OCI-LY1 (cell line): ENCODE data around the gene TK2.

Experiments
- H2AFZ ChIP-seq: fragments of 200-600 bp; sonication (generic), shearing (Covaris generic); 2 replicates; pipeline ENCODE4 v1.6.0; 2014; ENCODE audit warnings: antibody characterized with exemption, mild to moderate bottlenecking, low read length
- H3F3A ChIP-seq: fragments of 200-600 bp; sonication (generic), shearing (Covaris generic); 2 replicates; pipeline ENCODE4 v1.6.0; 2014; ENCODE audit warnings: mild to moderate bottlenecking, antibody characterized with exemption, low read length, moderate library complexity; ENCODE audit not compliant: insufficient read depth
- H3K27ac ChIP-seq: fragments of 200-600 bp; sonication (generic); 2 replicates; pipeline ENCODE4 v1.5.1; 2014; ENCODE audit warnings: low read length, mixed run types, mild to moderate bottlenecking, low read depth; ENCODE audit not compliant: poor library complexity, severe bottlenecking
- H3K27me3 ChIP-seq: fragments of 200-600 bp; sonication (generic); 2 replicates; pipeline ENCODE4 v1.6.0; 2014; ENCODE audit warnings: antibody characterized with exemption, mild to moderate bottlenecking, low read length, moderate library complexity; ENCODE audit not compliant: insufficient read depth
- H3K36me3 ChIP-seq: fragments of 200-600 bp; sonication (generic); 2 replicates; pipeline ENCODE4 v1.6.1; 2014; ENCODE audit warnings: mild to moderate bottlenecking, antibody characterized with exemption, low read length, moderate library complexity, mixed read lengths; ENCODE audit not compliant: insufficient read depth
- H3K4me1 ChIP-seq: fragments of 200-600 bp; sonication (generic); 2 replicates; pipeline ENCODE4 v1.5.1; 2014; ENCODE audit warnings: mild to moderate bottlenecking, low read length, moderate library complexity; ENCODE audit not compliant: insufficient read depth, severe bottlenecking
- H3K4me2 ChIP-seq: fragments of 200-600 bp; sonication (generic), shearing (Covaris generic); 2 replicates; pipeline ENCODE4 v1.6.1; 2014; ENCODE audit warnings: low read length
- H3K4me3 ChIP-seq: fragments of 200-600 bp; sonication (generic); 2 replicates; pipeline ENCODE4 v1.5.1; 2014; ENCODE audit warnings: low read length, low read depth, mild to moderate bottlenecking, mixed read lengths; ENCODE audit not compliant: poor library complexity, severe bottlenecking
- H3K79me2 ChIP-seq: fragments of 200-600 bp; shearing (Covaris generic); 2 replicates; pipeline ENCODE4 v1.6.1; 2016; ENCODE audit warnings: mixed run types, low read length, mixed read lengths; ENCODE audit not compliant: insufficient read depth
- H3K9ac ChIP-seq: fragments of 200-600 bp; sonication (generic), shearing (Covaris generic); 2 replicates; pipeline ENCODE4 v1.6.1; 2014; ENCODE audit warnings: mild to moderate bottlenecking, low read length, mixed read lengths
- H3K9me2 ChIP-seq: fragments of 200-600 bp; sonication (generic), shearing (Covaris generic); 2 replicates; pipeline ENCODE4 v1.6.1; 2014; ENCODE audit warnings: low read depth, mild to moderate bottlenecking, low read length, mixed read lengths
- H3K9me3 ChIP-seq: fragments of 200-600 bp; shearing (Covaris generic); 2 replicates; pipeline ENCODE4 v1.6.1; 2014; ENCODE audit warnings: low read length, mixed read lengths
- H4K20me1 ChIP-seq: fragments of 200-600 bp; sonication (generic), shearing (Covaris generic); 2 replicates; pipeline ENCODE4 v1.6.0; 2016; ENCODE audit warnings: mild to moderate bottlenecking, low read length; ENCODE audit not compliant: insufficient read depth
- EZH2 ChIP-seq: fragments of 200-600 bp; sonication (generic), shearing (Covaris generic); IDR thresholded peaks from 2 replicates; pipeline ENCODE4 v1.8.0; 2017; ENCODE audit warnings: borderline replicate concordance, mixed run types, mild to moderate bottlenecking, antibody characterized with exemption, low read length, moderate library complexity, mixed read lengths
- TF ChIP-seq, protein P1 (sequence below): fragments of 200-600 bp; sonication (generic), shearing (Covaris generic); IDR thresholded peaks from 2 replicates; pipeline ENCODE4 v1.5.1; 2017; ENCODE audit warnings: mild to moderate bottlenecking, antibody characterized with exemption, low read length, moderate library complexity, mixed read lengths

TK2 gene

DNA sequence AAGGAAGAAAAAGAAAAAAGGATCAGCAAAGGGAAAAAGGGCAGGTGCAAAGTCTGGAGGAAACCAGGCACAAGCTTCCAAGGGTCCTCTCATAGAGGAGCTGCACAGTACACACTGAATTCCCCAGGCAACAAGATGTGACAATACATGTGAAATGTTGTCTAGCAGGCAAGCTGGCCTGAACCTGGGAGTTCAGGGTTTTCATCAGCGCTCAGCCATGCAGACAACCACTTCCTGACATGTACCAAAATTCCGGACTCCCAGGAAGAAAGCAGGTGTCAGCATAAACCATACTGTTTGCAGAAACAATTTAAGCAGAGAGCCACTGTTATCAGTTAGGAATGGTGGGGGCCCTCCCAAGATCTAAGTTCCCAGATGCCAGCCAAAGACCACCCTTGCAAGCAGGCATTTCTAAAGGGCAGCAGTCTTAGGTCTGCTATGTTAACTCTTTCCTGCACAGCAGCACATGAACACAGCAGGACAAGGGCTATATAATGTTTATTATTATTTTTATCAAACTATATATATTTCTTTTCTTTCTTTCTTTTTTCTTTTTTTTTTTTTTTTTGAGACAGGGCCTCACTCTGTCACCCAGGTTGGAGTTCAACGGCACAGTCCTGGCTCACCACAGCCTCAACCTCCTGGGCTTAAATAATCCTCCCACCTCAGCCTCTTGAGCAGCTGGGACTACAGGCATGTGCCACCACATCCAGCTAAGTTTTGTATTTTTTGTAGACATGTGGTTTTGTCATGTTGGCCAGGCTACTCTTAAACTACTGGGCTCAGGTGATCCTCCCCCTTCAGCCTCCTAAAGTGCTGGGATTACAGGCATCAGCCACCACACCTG, 10.1 kb downstream of the TK2 start:
- Histone ChIP-seq H2AFZ (no peak overlapping the region), H3K4me1 (peaks cover 29% of the 10 kb centered on the region), H4K20me1 (no peaks in the 10 kb centered on the region), H3K27ac (peak overlapping the region; percentile 63), H3K9ac (no peak overlapping the region), H3K79me2 (no peaks in the 10 kb centered on the region), H3K9me2 (no peaks in the 10 kb centered on the region), H3K27me3 (no peaks in the 10 kb centered on the region), H3K4me3 (no peak overlapping the region), H3F3A (no peaks in the 10 kb centered on the region), H3K36me3 (no peaks in the 10 kb centered on the region), H3K9me3 (no peaks in the 10 kb centered on the region), H3K4me2 (peak overlapping the region; percentile 53)
- TF ChIP-seq EZH2, result no peak
- TF ChIP-seq, protein P1, sequence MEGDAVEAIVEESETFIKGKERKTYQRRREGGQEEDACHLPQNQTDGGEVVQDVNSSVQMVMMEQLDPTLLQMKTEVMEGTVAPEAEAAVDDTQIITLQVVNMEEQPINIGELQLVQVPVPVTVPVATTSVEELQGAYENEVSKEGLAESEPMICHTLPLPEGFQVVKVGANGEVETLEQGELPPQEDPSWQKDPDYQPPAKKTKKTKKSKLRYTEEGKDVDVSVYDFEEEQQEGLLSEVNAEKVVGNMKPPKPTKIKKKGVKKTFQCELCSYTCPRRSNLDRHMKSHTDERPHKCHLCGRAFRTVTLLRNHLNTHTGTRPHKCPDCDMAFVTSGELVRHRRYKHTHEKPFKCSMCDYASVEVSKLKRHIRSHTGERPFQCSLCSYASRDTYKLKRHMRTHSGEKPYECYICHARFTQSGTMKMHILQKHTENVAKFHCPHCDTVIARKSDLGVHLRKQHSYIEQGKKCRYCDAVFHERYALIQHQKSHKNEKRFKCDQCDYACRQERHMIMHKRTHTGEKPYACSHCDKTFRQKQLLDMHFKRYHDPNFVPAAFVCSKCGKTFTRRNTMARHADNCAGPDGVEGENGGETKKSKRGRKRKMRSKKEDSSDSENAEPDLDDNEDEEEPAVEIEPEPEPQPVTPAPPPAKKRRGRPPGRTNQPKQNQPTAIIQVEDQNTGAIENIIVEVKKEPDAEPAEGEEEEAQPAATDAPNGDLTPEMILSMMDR, result no peak

GRCh38 chr16:66538910-66539309, 11.0 kb downstream of the TK2 start:
- Histone ChIP-seq H3K27me3 (no peaks in the 10 kb centered on the region), H4K20me1 (no peaks in the 10 kb centered on the region), H3K79me2 (no peaks in the 10 kb centered on the region), H2AFZ (no peak overlapping the region), H3K4me2 (no peak overlapping the region), H3K9me2 (no peaks in the 10 kb centered on the region), H3K27ac (peak overlapping the region; percentile 63), H3K36me3 (no peaks in the 10 kb centered on the region), H3F3A (no peaks in the 10 kb centered on the region), H3K4me3 (no peak overlapping the region), H3K4me1 (peaks cover 20% of the 10 kb centered on the region), H3K9ac (no peak overlapping the region), H3K9me3 (no peaks in the 10 kb centered on the region)
- no peak for TF ChIP-seq EZH2
- TF ChIP-seq, protein P1, result no peak

GRCh38 chr16:66537236-66537635, 12.7 kb downstream of the TK2 start:
- H3K9ac ChIP-seq, result no peak overlapping the region

More at GRCh38 chr16:66537236-66537635, 12.7 kb downstream of the TK2 start:
- H2AFZ ChIP-seq, result no peak overlapping the region
- H3F3A ChIP-seq, result no peaks in the 10 kb centered on the region
- no peaks in the 10 kb centered on the region for H3K9me3 ChIP-seq
- no peaks in the 10 kb centered on the region for H3K36me3 ChIP-seq
- no peaks in the 10 kb centered on the region for H3K79me2 ChIP-seq
- peaks cover 19% of the 10 kb centered on the region for H3K4me1 ChIP-seq
- TF ChIP-seq, protein P1, result no peak
- TF ChIP-seq EZH2, result no peak
- H3K9me2 ChIP-seq, result no peaks in the 10 kb centered on the region
- no peak overlapping the region for H3K4me2 ChIP-seq
- no peaks in the 10 kb centered on the region for H3K27me3 ChIP-seq
- H3K27ac ChIP-seq, result no peak overlapping the region
- no peak overlapping the region for H3K4me3 ChIP-seq
- H4K20me1 ChIP-seq, result no peaks in the 10 kb centered on the region
